IPS DF 19.7 (cell line): Measurements from ENCODE around the gene RANBP17.

Experiments
- DNase-seq: peaks from one replicate; pipeline ENCODE4 v3.0.0-alpha.2; 2013; ENCODE audit warnings: low read depth, low spot score

RANBP17 gene

DNA sequence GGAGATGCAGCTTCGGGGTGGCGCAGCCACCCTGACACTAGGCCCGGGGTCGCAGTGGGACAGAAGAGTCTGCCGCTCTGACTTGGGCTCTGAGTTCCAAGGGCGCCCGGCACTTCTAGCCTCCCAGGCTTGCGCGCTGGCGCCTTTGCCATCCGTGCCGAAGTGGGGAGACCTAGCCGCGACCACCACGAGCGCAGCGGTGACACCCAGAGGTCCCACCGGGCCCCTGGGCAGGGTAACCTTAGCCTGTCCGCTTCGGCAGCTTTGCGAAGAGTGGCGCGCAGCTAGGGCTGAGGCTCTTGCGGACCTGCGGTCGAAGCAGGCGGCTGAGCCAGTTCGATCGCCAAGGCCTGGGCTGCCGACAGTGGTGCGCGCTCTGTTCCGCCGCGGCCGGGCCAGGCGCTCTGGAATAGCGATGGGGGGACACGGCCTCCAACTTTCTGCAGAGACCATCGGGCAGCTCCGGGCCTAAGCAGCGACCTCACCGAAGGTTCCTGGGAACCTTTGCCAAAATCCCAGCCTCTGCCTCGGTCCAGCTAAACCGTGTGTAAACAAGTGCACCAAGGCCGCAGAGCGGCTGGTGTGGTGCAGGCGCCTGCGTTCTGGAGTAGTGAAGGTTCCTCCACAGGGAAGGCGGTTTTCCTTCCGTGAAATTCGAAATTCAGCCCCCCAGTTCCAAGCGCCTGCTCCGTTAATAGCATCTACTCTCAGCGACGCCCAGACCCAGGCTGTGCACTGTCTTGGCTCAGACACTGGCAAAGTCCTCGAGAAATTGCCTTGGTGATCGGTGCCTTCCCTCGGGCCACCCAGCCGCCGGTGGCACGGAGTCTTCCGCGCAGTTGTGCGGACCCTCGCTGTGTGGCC lies 454.7 kb downstream of the RANBP17 start:
- DNase-seq, result no peak

DNA sequence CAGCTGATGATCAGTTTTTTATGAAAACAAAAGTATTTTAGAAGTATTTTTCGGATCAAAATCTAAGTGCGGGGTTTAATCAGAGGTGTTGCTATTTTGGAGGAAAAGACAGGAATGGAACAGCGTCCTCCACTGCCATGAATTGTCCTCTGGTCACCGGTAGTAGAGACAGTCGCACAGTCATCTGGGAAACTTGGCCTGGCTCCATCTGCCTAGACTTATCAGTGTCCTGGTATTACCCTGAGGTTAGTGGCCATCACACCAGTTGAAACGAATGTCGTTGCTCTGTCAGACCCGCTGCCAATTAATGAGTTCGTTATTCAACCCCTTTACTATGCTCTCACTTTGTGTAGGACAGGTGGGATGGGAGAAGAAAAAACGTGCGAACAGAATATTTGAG lies 455.4 kb downstream of the RANBP17 start:
- DNase-seq, result no peak

DNA sequence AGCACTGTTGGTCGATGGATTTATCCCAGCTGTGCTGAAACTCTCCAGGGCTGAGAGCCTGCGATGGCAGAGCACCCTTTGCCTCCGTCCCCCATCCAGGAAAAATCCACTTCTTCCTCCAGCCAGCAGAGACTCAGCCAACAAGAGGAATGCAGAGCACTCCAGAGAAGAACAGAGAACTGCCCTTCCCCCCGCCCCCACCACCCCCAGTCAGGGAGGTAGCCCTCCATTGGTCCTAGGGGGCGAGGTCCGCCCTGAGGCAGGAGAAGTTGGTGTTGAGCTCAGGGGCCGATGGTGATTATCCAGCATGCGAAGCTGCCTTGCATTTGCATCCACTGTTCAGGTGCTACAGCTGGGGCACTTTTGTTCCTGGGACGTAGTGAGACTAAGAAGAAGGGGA lies 456.2 kb downstream of the RANBP17 start:
- no peak for DNase-seq

DNA sequence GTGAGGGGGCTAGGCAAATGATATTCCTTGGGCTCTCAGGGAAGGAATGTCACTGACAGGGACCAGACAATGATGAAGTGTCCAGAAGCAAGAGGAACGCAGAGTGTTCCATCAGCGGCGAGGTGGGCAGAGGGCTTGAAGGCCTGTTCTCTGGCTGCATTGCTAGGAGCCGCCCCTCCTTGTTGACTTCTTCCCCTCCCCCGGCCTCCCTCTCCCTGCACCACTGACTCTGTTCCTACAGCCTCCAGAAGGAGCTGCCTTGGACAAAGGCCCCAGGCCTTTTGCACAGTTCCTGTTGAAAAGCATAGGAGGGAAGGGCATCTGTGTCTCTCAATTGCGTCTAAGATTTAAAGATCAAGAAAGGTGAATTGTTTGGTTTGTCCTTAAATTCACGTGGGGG lies 459.6 kb downstream of the RANBP17 start:
- DNase-seq, result no peak

DNA sequence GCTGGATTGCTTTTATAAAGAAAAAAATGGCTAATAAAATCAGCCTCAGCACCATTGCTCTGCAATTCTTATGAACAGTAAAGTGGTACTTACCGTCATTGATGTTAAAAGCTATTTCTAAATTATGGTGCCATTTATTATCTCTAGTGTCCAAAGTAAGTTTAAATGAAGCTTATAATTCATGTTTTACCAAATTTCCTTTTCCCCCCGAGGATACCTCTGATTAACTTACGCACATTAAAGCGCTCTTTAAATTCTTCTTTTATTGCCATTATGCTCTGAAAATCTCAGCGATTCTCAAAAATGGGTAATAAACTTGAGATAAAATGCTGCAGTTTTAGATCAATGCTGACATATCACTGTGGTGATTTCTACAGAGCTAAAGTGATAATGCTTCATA lies 460.7 kb downstream of the RANBP17 start:
- no peak for DNase-seq

DNA sequence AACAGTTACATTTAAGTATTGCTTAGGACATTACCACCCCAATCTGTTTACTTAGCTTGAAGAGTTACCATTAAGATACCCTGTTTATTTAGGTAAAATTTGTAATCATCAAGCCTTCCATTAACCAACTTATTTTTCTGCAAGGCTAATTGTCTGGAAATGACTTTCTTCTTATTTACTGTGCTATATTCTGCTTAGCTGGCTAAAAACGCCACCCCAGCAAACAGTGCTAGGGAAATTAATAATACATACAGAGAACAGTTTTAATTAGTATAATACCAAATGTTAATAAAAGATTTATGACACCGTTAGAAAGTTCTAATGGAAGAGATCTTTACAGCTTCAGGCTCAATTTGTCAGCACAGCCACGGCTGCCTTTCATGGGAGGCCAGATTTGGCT lies 461.2 kb downstream of the RANBP17 start:
- DNase-seq, result no peak

DNA sequence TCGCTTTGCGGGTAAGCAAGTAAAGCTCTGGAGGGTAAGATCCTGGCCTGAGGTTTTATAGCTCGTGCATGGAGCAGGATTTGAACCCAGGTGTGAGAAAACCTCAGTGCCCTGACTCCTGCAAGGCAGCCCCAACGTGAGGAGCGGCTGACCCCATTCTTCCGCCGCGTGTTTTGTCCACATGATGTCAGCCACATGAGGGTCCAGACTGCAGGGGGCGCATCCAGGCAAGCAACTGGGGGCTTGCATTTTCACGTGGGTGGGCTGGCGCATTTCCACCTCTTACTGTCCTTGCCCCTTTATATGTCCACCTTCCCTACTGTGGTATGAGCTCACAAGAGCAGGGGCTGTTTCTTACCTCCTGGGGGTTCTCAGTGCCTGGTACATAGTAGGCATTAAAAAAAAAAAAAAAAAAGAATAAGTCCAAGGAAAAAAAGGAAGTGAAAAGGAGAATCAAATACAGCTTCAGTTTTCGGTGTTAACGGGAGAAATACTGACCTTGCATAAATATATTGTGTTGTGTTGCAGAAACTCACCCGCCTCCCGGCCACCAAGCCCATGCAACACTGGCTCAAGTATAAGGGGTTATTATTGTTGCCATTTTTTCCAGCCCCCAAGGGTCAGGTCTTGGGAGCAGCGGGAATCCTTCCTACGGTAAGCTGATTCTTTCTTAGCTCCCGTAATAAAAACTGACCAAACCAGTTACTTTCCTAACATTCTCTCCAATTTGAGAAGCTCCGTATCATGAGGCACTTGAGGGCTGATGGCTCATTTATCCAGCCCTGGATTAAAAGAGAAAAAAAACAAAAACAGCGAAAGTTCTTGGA lies 462.2 kb downstream of the RANBP17 start:
- DNase-seq, result no peak

DNA sequence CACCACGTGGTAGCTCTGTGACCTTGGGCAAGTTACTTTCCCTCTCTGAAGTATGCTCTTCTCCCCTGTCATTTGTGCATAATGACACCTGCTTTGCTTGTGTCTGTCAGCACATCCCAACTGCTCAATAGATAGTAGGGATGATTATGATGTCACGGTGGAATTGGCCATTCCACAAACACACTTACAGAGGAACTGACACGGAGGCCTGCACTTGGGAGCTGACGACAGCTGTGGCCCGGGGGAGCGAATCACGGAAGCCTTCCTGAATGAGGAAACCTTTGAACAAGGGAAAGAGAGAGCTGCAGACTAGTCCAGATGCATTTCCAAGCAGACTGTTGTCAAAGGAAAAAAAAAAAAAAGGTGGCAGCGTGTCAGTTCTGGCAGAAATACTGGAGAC lies 468.2 kb downstream of the RANBP17 start:
- no peak for DNase-seq

DNA sequence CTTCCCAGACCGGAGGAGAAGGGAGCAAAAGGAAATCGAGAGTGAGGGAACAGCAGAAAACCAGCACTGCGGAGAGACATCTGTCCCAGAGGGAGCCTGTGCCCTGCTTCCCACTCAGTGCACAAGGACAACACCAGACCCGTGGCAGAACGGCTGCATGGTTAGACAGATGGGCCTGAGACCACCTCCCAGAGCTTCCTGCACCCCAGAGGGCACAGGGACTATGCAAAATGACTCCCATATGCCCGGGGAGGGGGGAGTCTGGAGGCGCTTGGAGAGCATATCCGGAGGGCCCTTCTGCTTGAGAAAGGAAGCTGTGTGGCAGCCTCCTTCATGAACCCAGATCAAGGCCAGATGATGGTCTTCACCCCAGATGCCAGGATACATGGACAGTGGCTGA lies 473.8 kb downstream of the RANBP17 start:
- no peak for DNase-seq

DNA sequence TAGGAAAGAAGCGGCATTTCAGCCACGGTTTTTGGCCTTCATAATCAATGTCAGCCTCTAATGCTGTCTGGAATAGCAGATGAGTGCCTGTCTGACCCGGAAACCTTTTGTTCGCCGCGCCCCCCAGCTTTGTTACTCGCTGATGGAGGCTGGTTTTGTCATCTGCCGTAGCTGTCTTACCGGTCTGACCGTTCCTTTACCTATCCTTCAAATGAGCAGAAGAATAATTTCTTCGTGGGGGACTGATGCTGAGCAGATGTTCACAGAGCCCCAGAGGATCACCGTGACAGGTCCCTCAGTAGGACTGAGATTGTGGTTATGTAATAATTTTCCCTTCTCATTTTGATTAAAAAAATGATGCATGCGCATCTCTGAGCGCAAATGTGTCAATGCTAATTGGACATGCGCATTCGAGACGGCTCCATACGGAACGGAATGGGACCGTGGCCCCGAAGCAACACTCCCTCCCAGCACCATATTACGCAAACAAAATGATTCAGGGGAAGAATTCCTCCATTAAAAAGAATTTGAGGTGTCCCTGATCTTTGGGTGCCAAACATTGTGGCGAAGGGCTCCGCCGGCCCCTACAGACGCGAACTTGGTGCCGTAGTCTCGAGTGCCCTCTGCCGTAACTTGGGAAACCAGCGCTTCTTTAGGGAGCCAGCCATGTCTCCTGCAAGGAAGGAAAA lies 474.8 kb downstream of the RANBP17 start:
- DNase-seq, result no peak

DNA sequence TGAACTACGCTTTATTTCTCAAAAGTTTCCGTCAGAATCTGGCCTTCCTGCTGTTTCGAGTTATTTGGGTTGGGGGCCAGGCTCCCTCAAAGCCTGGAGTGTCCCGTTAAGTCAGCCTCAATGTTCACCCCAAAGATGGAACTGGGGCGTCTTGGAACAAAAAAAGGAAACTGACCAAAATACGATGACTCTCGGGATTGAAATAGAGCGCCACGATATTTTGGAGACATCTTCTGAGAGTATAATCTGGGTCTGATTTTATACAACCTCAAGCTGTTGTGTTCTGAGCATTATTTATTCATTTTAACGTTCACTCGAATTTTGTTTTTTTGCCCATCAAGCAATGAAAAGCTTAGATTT lies 475.4 kb downstream of the RANBP17 start:
- no peak for DNase-seq

DNA sequence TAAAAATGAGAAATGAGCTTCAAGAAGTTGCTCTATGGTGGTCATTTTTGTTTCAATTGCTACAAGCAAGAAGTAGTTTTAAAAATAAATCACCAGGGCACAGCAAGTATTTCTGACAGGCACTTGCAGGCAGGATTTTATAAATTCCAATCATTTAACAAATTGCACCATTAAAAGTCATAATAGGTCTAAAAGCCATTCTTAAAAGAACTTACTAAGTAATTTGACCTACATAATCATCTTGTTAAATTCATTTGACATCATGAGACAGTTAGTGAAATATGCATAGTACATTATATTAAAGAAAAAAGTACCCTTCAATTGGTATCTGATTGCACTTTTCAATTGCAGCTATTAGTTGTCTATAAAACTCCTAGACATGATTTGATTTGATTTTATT lies 478.2 kb downstream of the RANBP17 start:
- DNase-seq, result no peak

DNA sequence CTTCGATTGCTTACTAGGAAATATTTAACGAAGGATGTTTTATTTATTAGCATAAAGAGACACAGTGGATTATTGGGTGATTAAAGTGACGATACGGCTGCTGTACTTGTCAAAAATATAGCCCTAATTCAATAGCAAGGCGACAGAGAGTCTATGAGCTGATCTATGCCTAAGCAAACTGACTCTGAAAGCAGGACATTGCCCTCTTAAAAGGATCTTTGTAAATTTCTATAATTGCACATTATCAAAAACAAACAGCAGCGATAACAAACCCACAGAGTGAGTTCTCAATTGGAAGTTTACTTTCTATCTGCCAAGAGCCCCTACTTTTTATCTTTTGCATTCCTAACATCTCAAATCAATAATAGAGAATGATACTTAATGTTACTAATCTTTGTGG lies 478.7 kb downstream of the RANBP17 start:
- DNase-seq, result no peak

DNA sequence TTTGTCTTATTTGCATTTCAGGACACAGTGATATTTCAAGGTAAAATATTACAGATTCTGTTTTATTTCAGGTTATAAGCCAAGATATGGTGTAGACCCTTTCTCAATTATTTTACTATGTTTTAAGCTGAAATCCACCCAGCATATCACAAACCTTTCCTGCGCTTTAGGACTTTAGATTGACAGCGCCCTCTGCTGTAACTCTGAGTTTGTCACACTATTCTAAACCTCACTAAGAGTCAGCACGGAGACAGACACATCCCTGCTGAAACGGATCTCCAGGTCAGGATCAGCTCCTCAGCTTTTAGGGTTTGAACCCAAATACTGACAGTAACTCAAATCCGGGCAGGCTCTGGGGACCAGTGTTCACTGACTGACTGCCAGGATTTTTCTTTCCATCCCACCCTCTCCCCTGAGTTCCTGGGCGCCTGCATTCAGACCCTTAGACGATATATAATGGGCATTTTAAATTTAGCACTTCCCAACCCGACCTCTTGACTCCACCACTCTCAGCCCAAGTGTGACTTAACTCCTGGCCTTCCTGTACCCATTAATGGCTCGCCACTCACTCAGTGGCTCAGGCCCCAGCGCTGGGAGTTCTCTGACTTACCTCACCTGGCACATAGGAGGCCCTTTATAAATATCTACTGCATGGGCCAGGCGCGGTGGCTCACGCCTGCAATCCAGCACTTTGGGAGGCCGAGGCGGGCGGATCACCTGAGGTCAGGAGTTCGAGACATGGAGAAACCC lies 480.7 kb downstream of the RANBP17 start:
- no peak for DNase-seq

DNA sequence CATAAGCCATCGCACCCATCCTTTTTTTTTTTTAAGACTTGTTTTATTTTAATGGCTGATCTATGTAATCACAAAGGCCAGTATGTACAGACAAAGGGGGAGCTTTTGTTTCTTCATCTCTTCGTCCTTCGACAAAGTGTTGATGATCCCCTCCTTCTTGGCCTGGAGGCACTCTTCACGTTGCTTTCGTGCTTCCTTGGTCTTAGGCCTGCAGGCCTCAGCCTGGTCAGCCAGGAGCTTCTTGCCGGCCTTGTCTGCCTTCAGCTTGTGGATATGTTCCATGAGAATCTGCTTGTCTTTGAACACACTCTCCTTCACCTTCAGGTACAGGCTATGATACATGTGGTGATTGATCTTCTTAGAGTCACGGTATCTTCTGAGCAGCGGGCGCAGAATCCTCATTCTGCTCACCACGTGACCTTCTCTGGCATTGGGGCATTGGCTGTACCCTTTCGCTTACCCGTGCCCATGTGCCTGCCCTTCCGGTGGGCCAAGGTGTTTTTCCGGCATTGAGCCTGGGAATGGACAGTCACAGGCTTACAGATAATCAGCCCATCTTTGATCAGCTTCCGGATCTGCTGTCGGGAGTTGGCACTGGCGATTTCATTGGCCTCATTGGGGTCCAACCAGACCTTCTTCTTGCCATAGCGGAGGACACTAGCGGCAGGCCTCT lies 483.3 kb downstream of the RANBP17 start:
- DNase-seq, result no peak
